ENCODE measurements around the gene CNN2.
A peak's percentile ranks its signal among the peaks of the same experiment; 100 is the strongest.
"Not testable (repeated sequence)": the region's sequence is repeated elsewhere in the genome, so short reads cannot be mapped to it uniquely, and the experiment has no call there.

Gene CNN2

GRCh38 chr19:1019980-1020867, 6.2 kb upstream of the CNN2 start:
- TF ChIP-seq ZFX (IDR thresholded peaks at IDR 0.05), result no peak
- TF ChIP-seq CTCF (conservative IDR thresholded peaks at IDR 0.05), result no peak
- peak overlapping the region; percentile 93 for H3K27ac ChIP-seq

GRCh38 chr19:1020868-1021425, 5.5 kb upstream of the CNN2 start, which contains the start of gene TMEM259:
Gene TMEM259 (minus strand): TSS chr19:1021123. CDS start chr19:1020996, 127 bp downstream.
- TF ChIP-seq CTCF (conservative IDR thresholded peaks at IDR 0.05), result no peak
- TF ChIP-seq ZFX (IDR thresholded peaks at IDR 0.05), result peak; percentile 90; the same call in 1 of the 2 replicates
- peak within 1 kb of the TSS; percentile 93 for H3K27ac ChIP-seq

- not testable (repeated sequence) for H3K27ac ChIP-seq
Measured at GRCh38 chr19:1023883-1024188, 2.6 kb upstream of the CNN2 start.

- not testable (repeated sequence) for H3K27ac ChIP-seq
Measured at GRCh38 chr19:1025080-1025479, 1.3 kb upstream of the CNN2 start.

- TF ChIP-seq ZFX (IDR thresholded peaks at IDR 0.05) (no peak), CTCF (conservative IDR thresholded peaks at IDR 0.05) (no peak)
- H3K27ac ChIP-seq, result peak overlapping the region; percentile 61
Measured at GRCh38 chr19:1026783-1027649, 608 bp downstream of the CNN2 start.

- H3K27ac ChIP-seq, result no peak overlapping the region
- no peak for TF ChIP-seq ZFX (IDR thresholded peaks at IDR 0.05)
- no peak for TF ChIP-seq CTCF (conservative IDR thresholded peaks at IDR 0.05)
Measured at GRCh38 chr19:1027650-1028061, 1.2 kb downstream of the CNN2 start.

- no peak overlapping the region for H3K27ac ChIP-seq
- TF ChIP-seq CTCF (conservative IDR thresholded peaks at IDR 0.05) (no peak), ZFX (IDR thresholded peaks at IDR 0.05) (no peak)
Measured at GRCh38 chr19:1028062-1028926, 1.9 kb downstream of the CNN2 start.
